Measurements from ENCODE around the gene PBX1.
"Not testable (repeated sequence)": the region's sequence is repeated elsewhere in the genome, so short reads cannot be mapped to it uniquely, and the experiment has no call there.

Gene PBX1

DNA sequence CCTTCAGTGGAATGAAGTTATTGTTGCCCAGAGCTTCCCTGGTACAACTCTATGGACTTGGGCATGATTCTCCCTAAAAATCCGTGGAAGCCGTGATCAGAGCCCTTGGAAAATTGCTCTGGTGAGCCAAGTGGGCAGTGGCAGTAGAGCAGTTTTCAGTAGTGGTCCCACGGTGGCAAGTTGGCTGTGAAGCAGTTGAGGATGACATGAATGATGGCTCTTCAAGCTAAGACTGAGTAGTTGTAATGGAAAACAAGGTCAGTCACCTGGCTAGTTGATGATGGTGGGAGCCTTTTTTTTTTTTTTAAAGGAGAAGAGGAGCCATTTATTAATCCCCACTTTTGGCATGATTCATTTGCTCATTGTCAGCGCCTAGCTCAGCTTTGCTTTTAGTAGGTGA is 36.2 kb downstream of the PBX1 start:
- no peak overlapping the region for H3K9ac ChIP-seq (ENCODE audit: low read depth, low read length)
- peaks cover 3% of the 10 kb centered on the region for H3K4me1 ChIP-seq (ENCODE audit: control insufficient read depth, insufficient read depth, low read length)
- H3K4me2 ChIP-seq (ENCODE audit: low read length), result no peak overlapping the region
- no peaks in the 10 kb centered on the region for H3K9me3 ChIP-seq (replicated peaks; ENCODE audit: low read length)
- no peaks in the 10 kb centered on the region for H3K36me3 ChIP-seq (ENCODE audit: insufficient read depth, low read length)
- no peak overlapping the region for H3K4me3 ChIP-seq (ENCODE audit: low read length)
- H3K27me3 ChIP-seq (ENCODE audit: control insufficient read depth, insufficient read depth, low read length), result no peaks in the 10 kb centered on the region

DNA sequence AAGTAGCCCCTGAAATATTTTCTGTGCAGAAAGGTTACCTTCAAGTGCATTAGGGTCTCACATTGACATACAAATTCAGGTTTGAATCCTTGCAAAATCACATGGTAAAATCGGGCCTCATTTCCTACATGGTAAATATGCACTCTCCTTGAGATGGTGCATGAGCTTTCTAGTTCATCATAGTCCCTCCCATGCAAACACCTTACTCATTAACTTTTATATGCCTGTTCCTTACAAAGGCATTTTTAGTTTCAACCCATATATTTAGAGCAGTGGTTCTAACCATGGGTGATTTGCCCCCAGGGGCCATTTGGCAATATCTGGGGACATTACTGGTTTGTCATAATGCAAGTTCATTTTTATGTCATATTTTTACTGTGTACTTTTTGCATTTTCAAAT is 37.2 kb downstream of the PBX1 start:
- peaks cover 3% of the 10 kb centered on the region for H3K4me1 ChIP-seq (ENCODE audit: control insufficient read depth, insufficient read depth, low read length)
- H3K4me2 ChIP-seq (ENCODE audit: low read length), result no peak overlapping the region
- H3K9ac ChIP-seq (ENCODE audit: low read depth, low read length), result no peak overlapping the region
- H3K9me3 ChIP-seq (replicated peaks; ENCODE audit: low read length), result no peaks in the 10 kb centered on the region
- no peaks in the 10 kb centered on the region for H3K36me3 ChIP-seq (ENCODE audit: insufficient read depth, low read length)
- H3K4me3 ChIP-seq (ENCODE audit: low read length), result no peak overlapping the region
- H3K27me3 ChIP-seq (ENCODE audit: control insufficient read depth, insufficient read depth, low read length), result no peaks in the 10 kb centered on the region

DNA sequence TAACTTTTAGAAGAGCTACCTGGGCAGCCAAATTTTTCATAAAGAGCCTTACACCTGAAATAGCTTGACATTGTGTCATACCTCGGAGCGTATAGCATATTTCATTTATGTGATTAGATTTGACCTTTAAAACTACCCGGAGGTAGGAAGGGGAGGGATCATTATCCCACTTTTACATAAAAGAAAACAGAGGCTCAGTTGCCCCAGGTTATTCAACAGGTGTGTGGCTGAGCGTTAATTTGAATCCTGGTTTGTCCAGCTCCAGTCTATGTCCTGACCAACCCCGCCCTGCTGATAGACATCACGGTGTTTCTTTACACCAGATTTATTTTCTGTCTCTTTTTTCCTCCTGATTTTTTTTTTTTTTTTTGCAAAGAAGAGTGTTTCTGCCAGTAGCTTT is 39.7 kb downstream of the PBX1 start:
- Histone ChIP-seq H3K4me3 (ENCODE audit: low read length) (no peak overlapping the region), H3K9ac (ENCODE audit: low read depth, low read length) (no peak overlapping the region), H3K36me3 (ENCODE audit: insufficient read depth, low read length) (no peaks in the 10 kb centered on the region), H3K4me1 (ENCODE audit: control insufficient read depth, insufficient read depth, low read length) (peaks cover 11% of the 10 kb centered on the region), H3K27me3 (ENCODE audit: control insufficient read depth, insufficient read depth, low read length) (no peaks in the 10 kb centered on the region), H3K4me2 (ENCODE audit: low read length) (no peak overlapping the region), H3K9me3 (replicated peaks; ENCODE audit: low read length) (no peaks in the 10 kb centered on the region)

DNA sequence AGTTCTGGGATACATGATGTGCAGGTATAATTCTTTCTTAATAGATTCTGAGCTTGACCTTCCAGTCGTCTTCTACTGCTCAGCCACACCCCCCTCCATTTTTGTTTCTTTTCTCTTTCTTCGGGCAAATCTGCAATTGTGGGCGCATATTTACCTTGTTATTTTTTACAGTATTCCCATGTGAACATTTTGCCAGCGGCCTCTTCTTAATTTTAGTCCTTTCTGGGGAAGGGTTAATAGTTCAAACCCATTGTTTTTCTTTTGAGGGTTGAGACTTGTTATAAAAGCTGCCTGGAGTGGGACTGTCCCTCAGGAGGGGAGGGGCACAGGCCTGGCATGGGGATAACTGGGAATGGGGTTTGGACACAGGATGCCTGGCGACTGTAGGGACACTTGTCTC is 40.3 kb downstream of the PBX1 start:
- no peak overlapping the region for H3K4me2 ChIP-seq (ENCODE audit: low read length)
- no peak overlapping the region for H3K4me3 ChIP-seq (ENCODE audit: low read length)
- no peaks in the 10 kb centered on the region for H3K36me3 ChIP-seq (ENCODE audit: insufficient read depth, low read length)
- peaks cover 14% of the 10 kb centered on the region for H3K4me1 ChIP-seq (ENCODE audit: control insufficient read depth, insufficient read depth, low read length)
- H3K9ac ChIP-seq (ENCODE audit: low read depth, low read length), result no peak overlapping the region
- no peaks in the 10 kb centered on the region for H3K27me3 ChIP-seq (ENCODE audit: control insufficient read depth, insufficient read depth, low read length)
- H3K9me3 ChIP-seq (replicated peaks; ENCODE audit: low read length), result no peaks in the 10 kb centered on the region

DNA sequence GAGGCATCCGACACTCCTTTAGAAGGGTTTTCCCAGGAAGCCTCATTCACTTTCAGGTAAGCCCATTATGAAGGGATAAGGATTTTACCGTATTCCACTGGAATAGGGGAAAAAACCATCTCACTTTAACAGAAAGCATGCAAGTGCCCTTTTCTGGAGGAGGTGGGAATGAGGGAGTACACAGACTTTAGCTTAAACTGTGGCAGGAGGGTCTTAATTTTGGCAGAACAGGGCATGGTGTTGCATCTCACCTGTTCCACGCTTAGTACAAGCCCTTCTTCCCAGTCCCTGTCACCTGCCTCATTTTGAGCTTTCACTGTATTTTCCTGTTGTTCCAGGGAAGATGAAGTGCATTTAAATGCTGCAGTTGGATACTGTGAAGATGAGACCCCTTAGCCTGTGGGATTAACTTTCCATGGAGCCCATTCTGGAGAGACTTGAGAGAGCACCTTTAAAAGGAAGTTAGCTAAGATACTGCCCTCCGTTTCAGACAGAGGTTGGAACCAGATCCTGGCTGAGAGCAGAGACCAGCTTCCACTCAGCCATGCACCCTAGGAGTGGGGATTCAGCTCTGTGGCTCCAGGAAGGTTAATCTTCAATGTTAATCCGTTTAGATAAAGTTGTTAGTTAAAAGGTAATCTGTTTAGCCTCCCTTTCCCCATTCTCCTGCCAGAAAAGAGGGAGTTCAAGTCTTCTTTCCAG is 42.6 kb downstream of the PBX1 start:
- Histone ChIP-seq H3K9me3 (replicated peaks; ENCODE audit: low read length) (no peaks in the 10 kb centered on the region), H3K4me3 (ENCODE audit: low read length) (no peak overlapping the region), H3K36me3 (ENCODE audit: insufficient read depth, low read length) (no peaks in the 10 kb centered on the region), H3K27me3 (ENCODE audit: control insufficient read depth, insufficient read depth, low read length) (no peaks in the 10 kb centered on the region), H3K4me1 (ENCODE audit: control insufficient read depth, insufficient read depth, low read length) (peaks cover 22% of the 10 kb centered on the region), H3K4me2 (ENCODE audit: low read length) (no peak overlapping the region), H3K9ac (ENCODE audit: low read depth, low read length) (no peak overlapping the region)

DNA sequence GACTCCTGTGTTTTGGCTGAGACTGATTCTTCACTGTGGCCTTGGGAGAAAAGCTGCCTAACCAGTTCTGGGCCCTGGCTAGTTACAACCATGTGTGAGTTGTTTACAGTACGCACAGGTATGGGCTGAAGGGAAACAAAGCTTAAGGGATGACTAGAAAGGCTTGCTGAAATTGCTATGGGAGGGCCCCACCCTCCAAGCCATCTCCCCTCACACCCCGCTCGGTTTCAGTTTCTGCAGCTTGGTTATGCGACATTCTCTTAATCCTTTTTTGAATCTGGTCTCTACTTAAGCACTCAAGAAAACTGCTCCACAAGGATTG is 43.1 kb downstream of the PBX1 start:
- Histone ChIP-seq H3K4me2 (ENCODE audit: low read length) (no peak overlapping the region), H3K4me1 (ENCODE audit: control insufficient read depth, insufficient read depth, low read length) (peaks cover 22% of the 10 kb centered on the region), H3K4me3 (ENCODE audit: low read length) (no peak overlapping the region), H3K27me3 (ENCODE audit: control insufficient read depth, insufficient read depth, low read length) (no peaks in the 10 kb centered on the region), H3K9me3 (replicated peaks; ENCODE audit: low read length) (no peaks in the 10 kb centered on the region), H3K36me3 (ENCODE audit: insufficient read depth, low read length) (no peaks in the 10 kb centered on the region), H3K9ac (ENCODE audit: low read depth, low read length) (no peak overlapping the region)

DNA sequence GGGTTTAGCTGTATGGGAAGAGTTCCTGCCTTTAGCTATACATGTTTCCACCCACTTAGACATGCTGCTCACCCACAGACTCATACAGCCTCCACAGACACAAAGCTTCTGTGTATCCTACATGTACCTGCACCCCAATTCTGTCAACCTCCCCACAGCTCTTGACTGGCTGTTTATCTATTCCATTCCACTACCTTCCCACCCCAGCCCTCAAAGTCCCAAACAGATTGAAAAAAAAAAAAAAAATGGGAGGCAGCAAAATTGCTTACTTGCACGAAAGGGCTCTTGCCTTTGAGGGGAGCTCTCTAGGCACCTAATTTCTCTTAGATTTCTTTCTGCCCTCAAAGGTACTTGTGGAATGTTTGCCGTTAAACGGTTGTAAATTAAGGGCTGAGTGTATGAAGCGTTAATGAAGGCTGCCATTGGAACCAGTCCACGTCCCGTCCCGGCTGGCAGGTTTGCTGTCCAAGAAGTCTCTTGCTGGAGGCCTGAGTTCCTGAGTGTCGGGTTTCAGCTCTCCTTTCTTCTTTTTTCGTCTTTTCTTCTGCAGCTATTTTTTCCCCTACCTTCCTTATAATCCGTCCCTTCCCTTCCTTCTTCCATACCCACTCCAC is 43.6 kb downstream of the PBX1 start:
- Histone ChIP-seq H3K27me3 (ENCODE audit: control insufficient read depth, insufficient read depth, low read length) (no peaks in the 10 kb centered on the region), H3K36me3 (ENCODE audit: insufficient read depth, low read length) (no peaks in the 10 kb centered on the region), H3K9me3 (replicated peaks; ENCODE audit: low read length) (no peaks in the 10 kb centered on the region), H3K4me1 (ENCODE audit: control insufficient read depth, insufficient read depth, low read length) (peaks cover 22% of the 10 kb centered on the region), H3K4me2 (ENCODE audit: low read length) (peak overlapping the region; percentile 72), H3K4me3 (ENCODE audit: low read length) (peak overlapping the region; percentile 50), H3K9ac (ENCODE audit: low read depth, low read length) (no peak overlapping the region)

DNA sequence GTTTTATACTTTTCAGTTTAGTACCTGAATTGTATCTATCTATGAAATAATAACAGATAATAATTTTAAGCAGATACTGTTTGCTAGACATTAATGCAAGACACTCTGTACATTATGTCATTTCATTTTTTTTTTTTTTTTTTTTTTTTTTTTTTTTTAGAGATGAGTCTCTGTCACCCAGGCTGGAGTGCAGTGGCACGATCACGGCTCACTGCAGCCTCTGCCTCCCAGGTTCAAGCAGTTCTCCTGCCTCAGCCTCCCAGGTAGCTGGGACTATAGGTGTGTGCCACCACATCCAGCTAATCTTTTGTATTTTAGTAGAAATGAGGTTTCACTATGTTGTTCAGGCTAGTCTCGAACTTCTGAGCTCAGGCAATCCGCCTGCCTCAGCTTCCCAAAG is 44.8 kb downstream of the PBX1 start:
- H3K4me2 ChIP-seq (ENCODE audit: low read length); H3K4me3 ChIP-seq (ENCODE audit: low read length); H3K36me3 ChIP-seq (ENCODE audit: insufficient read depth, low read length); H3K27me3 ChIP-seq (ENCODE audit: control insufficient read depth, insufficient read depth, low read length); H3K9ac ChIP-seq (ENCODE audit: low read depth, low read length); H3K9me3 ChIP-seq (replicated peaks; ENCODE audit: low read length): not testable (repeated sequence)
- H3K4me1 ChIP-seq (ENCODE audit: control insufficient read depth, insufficient read depth, low read length), result peaks cover 22% of the 10 kb centered on the region

DNA sequence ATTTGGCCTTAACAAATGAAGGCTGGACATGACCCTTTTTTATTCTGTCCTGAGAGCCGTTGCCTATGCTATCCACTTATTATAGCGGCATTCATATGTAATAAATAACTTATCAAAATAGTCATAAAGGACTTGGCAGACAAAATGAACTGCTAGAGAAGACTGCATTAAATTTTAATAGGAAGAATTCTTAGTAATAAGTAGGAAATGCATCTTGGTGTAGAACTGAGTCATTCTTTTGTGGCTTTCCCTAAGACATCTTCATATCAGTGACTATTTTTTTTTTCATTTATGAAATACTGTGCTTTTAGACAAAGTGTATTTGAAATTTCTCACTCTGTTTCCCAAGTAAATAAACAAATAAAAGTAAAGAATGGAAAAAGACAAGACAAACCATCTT is 45.6 kb downstream of the PBX1 start:
- Histone ChIP-seq H3K27me3 (ENCODE audit: control insufficient read depth, insufficient read depth, low read length) (no peaks in the 10 kb centered on the region), H3K4me1 (ENCODE audit: control insufficient read depth, insufficient read depth, low read length) (peaks cover 22% of the 10 kb centered on the region), H3K36me3 (ENCODE audit: insufficient read depth, low read length) (no peaks in the 10 kb centered on the region), H3K4me3 (ENCODE audit: low read length) (no peak overlapping the region), H3K9ac (ENCODE audit: low read depth, low read length) (no peak overlapping the region), H3K9me3 (replicated peaks; ENCODE audit: low read length) (no peaks in the 10 kb centered on the region), H3K4me2 (ENCODE audit: low read length) (no peak overlapping the region)

DNA sequence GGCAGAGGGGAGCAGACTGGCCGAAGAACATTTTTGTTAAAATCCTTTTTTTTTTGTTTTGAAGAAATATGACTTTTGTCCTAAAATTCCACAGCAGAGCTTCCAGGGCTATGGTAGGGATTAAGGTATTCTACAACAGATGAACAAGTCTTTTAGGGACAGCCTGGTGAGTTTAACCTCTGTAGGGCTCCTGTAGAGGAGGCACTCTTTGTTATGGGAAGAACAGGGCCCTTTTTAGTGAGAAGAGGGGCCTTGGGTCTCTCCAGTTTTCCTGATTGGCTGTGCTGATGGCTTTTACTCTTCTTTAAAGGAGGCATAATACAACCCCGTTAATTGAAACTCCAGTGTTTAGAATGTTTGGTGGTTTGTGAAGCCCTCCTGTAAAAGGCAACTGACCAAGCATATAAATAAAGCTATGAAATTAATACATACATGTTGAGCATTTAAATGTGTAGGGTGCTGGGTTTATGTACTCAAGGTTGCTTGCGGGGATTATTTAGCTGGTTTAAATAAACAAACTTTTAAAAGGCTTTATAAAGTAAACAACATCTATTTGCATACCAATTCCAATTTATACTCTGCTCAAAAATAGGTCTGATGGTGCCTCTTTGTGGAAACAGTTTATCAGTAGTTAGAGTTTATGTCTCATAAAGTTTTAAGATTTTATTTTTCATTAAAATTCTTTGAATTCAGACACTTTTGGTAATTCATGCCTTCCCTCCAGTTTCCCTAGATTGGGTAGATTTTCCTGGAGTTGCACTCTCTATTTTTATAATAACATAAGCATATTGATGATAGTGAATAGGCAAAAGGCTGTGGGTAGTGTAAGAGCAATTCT is 46.5 kb downstream of the PBX1 start:
- Histone ChIP-seq H3K4me1 (ENCODE audit: control insufficient read depth, insufficient read depth, low read length) (peaks cover 22% of the 10 kb centered on the region), H3K27me3 (ENCODE audit: control insufficient read depth, insufficient read depth, low read length) (no peaks in the 10 kb centered on the region), H3K9ac (ENCODE audit: low read depth, low read length) (no peak overlapping the region), H3K4me3 (ENCODE audit: low read length) (no peak overlapping the region), H3K4me2 (ENCODE audit: low read length) (no peak overlapping the region), H3K36me3 (ENCODE audit: insufficient read depth, low read length) (no peaks in the 10 kb centered on the region), H3K9me3 (replicated peaks; ENCODE audit: low read length) (no peaks in the 10 kb centered on the region)

DNA sequence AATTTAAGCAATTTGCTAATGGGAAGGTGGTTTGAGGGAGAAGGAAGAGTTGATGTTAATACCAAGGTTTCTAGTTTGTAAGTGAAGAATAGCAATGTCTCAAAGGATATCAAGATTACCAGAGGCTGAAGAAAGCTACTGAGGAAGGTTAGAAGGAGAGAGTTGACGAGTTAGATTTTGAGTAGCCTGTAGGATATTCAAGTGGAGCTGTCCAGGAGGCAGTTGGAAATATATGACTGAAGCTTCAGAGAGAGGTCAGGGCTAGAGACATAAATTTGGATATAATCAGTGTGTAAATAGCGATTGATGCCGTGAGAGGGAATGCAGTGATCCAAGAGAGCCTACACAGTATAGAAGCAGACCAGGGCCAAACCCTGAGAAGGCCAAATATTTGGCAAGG is 48.4 kb downstream of the PBX1 start:
- Histone ChIP-seq H3K9ac (ENCODE audit: low read depth, low read length) (no peak overlapping the region), H3K4me3 (ENCODE audit: low read length) (no peak overlapping the region), H3K4me2 (ENCODE audit: low read length) (no peak overlapping the region), H3K27me3 (ENCODE audit: control insufficient read depth, insufficient read depth, low read length) (no peaks in the 10 kb centered on the region), H3K4me1 (ENCODE audit: control insufficient read depth, insufficient read depth, low read length) (peaks cover 30% of the 10 kb centered on the region), H3K9me3 (replicated peaks; ENCODE audit: low read length) (no peaks in the 10 kb centered on the region), H3K36me3 (ENCODE audit: insufficient read depth, low read length) (no peaks in the 10 kb centered on the region)
